NCI-H2029 treated with DMSO at 0.1 percent for 48 hours (cell line): ENCODE data around the gene E4F1.
"Not testable (repeated sequence)": the region's sequence is repeated elsewhere in the genome, so short reads cannot be mapped to it uniquely, and the experiment has no call there.

Source experiments
- DNase-seq: peaks from one replicate; lab custom pipeline; 2025; lab: John Stamatoyannopoulos, UW

E4F1 gene

DNA sequence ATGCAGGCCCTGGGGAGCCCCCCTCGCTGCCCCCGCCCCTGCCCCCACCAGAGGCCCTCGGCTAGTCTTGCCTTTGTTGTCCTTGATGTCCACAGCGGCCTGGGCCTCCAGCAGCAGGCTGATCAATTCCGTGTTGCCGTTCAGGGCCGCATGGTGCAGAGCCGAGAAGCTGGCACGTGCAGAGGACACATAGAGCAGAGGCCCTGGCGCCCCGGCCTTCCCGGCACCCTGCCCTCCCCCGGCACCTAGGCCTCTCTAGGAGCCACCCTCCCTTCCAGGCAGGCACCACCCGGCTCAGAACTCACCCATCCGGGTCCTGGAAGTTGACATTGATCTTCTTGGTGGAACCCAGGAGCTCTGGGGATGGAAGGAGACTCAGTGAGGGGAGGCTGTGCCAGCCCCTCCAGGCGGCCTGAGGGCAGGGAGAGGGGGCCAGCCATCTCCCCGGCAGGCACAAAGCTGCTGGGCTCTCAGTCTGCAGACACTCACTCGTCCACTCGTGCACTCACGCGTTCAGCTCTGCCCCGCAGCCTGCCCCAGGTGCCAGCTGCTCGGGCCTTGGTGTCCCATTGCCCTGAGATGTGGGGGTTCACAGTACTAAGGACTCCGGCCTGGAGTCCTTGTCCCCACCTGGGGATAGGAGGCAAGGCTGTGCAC lies 33.3 kb upstream of the E4F1 start:
- DNase-seq = no peak

DNA sequence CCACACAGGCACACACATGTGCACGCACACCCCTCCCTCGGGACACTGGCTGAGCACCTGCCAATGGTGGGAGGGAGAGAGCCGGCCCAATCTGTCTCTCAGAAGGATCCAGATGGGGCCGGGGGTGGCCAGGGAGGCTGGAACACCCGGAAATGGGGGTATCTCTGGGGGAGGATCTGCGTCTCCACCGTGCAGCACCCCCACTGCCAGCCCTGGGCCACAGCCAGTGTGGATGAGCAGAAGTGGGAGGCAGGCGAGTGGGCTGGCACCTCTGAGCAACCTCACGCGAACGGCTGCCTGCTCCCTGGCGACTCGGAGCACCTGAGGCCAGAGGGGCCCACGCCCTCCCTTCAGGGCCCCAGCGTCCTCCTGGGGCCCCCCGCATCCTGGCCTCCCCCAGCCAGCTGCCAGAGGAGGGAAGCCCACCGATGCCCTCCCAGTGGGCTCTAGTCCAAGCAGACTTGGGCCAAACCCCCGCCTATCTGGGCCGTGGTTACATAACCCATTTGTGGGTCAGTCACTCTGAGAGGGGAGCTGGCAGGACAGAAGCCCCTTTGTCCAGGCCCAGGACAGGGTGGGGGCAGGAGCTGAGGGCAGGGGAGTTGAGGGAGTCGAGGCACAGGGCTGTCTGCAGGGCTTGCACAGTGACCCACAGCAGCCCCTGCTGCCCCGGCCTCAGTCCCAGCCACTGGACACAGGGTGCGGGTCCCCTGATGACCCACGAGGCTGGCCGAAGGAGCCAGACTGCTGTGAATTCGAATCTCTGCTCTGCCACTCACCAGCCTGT lies 32.5 kb upstream of the E4F1 start:
- DNase-seq = no peak

DNA sequence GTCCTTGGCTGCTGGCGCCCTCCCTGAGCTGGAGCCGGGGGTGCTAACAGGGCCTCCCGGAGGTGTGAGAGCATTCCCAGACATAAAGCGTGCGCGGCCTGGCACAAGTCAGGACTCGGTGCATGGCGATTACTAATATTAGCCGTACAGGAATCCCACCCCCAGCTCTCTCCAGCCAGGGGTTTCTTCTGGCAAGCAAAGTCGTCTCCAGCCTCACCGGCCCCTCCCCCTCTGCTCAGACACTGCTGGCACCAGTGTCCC lies 32.0 kb upstream of the E4F1 start:
- no peak for DNase-seq

DNA sequence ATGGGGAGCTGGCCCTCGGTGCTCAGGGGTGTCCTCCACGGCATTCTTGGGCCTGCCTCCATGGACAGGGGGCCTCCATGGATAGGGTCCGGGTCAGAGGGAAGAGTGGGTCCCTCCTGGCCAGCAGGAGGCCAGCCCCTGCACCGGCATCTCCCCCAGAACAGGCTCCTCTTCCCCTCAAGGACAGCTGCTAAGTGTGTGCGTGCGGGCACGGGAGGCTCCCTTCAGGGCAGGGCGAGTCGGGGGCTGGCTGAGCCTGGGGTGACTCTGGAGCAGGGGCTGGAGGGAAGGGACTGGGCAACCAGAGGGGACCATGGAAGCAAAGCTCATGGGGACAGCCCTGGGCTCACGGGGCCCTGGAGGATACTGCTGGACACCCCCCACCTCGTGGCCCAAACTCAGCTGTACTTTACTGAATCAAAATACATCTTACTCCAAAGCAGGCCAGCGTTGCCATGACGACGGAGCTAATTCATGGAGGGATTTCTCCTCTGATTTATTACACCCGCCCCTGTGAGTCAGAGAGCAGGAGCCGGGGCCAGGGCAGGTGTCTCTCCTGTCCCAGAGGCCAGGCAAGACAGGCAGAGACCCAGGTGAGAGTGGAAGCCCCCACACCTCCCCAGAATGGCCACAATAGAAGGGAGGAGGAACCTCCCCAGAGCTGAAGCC lies 29.1 kb upstream of the E4F1 start:
- no peak for DNase-seq

DNA sequence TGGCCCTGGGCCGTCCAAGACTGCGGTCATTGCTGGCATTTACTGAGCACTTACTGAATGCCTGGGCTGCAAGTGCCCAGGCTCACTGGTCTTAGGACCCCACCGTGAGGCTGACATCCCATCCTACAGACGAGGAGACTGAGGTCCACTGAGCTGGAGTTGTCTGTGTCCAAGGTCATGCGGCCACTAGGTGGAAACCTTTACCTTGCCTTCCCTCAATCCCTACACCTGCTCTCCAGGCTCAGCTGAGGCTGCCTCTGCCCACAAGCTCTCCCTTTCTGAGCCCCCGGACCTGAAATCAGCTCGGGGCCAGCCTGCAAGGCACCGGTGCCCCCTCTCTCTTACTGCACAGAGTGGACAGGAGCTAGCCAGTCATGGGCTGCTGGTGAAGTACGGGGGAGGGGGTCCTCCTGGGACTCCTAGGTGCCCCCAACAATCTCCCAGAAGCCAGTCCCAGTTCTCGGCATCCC lies 28.5 kb upstream of the E4F1 start:
- DNase-seq = no peak

DNA sequence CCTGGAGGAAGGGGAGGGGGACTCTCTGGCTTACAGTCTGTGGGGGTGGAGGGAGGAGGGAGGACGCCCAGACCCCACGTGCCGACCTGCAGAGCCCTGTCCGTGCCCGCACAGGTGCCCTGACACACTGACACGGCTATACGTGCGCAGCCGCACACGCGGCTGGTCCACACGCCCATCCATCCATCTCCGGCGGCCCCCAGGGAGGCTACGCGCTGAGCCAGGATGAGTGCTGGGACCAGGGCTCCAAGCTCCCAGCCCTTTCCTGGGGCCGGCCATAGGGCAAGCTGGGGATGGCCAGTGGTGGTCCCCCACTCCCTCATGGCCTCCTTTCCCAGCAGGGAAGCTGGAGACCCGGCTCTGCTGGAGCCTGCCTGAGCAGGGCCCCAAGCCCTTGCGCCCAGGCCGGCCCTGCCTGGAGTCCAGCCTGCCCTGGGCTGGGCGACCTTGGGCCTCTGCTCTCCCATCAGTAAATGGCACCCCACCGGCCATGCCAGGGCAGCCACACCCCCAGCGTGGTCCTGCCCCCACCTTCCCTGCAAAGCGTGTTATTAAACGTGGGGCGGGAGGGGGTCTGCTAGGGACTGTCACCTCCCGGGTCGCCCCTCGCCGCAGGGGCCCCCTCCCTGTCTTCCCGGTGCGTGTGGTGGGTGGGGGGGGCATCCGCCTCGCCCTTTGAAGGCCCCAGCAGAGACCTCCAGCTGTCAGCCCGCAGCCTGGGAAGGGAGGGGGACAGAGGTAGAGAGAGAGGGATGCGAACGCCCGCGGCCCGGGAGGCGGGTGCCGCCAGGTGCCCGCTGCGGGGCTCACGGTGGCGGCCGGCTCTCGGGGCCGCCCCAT lies 27.8 kb upstream of the E4F1 start:
- DNase-seq = no peak

DNA sequence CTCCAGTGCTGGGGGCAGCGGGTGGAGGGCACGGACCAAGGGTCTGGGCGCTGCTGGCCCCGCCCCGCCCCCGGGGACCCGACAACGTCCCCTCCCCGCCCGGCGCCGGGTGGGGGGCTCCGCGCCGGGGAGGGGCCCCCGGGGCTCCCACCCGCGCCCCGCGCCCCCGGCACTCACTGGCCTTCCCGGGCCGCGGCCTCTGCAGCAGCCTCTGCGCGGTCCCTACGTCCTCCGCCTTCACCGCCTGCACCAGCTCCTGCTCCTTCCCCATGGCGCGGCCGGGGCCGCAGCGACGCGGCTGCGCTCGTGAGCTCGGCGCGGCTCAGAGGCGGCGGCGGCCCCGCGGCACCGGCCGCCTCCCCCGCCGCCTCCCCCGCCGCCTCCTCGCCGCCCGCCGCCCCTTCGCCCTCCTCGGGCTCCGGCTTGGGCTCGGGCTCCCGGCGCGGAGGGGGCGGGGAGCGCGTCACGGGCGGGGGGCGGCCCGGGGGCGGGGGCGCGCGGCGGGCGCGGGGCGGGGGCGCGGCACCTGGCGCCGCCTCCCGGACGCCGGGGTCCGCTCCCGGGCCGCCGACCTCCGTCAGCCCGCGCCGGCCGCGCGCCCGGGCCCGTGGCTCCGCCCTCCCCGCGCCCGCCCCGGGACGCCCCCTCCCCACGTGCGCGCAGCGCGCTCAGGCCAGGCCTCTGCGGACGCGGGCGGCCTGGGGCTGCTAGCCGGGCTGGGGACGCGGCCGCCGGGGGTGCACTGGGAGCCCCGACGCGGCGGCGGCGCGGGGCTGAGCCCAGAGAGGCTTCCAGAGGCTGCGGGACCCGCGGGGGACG lies 27.0 kb upstream of the E4F1 start, which contains the start of gene CASKIN1:
Gene CASKIN1, minus strand, starts transcription at position 444 of the 819 bp plus-strand sequence. Its CDS starts 173 bp downstream, at position 271.
- no peak for DNase-seq

DNA sequence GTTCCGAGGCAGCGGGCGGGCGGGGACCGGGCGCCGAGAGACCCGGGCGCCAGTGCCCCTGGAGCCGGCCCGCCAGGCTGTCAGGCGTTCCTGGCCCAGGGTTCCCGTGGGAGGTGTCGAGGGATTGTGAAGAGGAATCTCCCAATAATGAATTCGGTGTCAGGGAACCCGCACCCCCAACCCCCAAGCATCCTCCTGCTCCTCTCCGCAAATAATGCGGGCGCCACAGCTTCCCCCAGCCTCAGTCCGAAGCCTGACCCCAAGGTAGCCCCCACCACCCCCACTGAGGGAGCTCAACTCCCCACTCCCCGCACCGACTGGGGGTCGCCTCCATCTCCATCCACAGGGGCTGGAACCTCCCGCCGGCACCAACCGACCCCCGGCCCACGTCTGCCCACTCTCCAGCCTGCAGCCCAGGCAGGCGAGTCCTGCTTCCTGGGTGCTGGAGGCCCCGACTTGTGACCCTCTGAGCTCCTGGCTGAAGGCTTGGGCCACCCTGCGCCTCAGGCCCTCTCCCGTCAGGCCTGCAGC lies 26.3 kb upstream of the E4F1 start:
- DNase-seq = no peak

DNA sequence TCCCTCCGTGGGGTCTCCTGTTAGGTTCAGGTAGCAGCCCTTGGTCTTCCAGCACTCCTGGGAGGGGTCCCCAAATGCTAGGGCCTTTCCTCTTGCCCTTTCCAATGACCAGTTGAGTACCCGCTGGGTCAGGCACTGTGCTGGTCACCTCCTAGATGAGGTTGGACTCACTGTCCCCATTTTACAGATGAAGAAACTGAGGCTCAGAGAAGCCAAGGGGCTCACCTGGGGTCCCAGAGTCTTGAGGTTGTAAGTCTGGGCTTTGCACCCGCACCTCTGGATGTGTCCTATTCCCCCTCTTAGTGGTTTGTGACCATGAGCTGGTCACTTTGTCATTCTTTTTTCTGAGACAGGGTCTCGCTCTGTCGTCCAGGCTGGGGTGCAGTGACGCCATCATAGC lies 25.6 kb upstream of the E4F1 start:
- DNase-seq = no peak

DNA sequence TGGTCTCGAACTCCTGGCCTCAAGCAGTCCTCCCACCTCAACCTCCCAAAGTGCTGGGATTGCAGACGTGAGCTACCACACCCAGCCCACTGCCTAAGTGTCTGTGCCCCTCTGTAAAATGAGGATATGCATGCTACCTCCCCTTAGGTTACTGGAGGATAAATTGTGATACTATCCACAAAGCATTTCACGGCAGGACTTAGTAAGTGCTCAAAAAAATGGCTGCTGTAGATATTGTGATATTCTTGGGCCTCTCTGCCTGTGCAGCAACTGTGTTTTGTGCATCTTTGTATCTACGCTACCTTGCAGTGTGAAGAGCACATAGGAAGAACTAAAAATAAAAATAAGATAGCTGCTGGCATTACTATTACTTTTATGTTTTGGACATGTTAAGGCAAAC lies 25.1 kb upstream of the E4F1 start:
- no peak for DNase-seq

DNA sequence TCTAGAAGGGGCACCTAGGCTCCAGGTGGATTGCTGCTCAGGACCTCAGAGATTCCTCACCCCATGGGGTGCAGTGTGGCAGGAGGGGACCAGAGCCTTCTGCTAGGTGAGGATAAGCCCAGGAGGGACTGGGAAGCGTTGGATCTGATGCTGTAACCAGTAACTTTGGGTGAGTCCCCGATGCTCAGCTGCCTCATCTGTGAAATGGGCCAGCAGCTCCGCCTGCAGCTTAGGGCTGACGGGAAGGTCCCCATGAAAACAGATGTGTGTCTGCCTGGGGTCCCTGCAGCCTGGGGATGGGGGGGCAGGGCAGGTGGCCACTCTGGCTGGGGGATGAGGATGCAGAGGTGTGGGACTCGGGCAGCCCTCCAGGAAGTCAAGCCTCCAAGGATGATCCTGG lies 24.3 kb upstream of the E4F1 start:
- DNase-seq = no peak

DNA sequence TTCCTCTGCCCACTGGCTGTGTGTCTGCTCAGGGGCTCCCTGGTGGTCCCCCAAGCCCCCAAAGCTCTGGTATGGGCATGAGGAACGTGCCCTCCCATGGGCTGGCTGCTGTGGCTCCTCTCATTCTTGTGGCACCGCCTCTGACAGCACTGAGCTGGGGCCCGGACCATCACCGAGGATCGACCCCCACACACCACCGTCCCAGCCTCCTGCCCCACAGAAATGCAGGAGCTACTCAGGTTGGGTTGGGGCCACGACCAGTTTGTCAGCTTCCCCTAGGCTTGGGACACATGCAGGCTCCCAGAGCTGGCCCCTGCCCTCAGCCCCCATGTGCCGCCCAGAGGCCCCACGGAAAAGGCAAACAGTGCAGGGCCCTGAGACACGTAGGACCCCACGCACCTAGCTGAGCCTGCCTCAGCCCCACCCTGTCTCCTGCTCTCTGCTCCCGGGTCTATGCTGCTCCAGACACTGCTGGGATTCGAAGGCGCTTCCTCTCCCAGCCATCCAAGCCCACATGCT lies 23.7 kb upstream of the E4F1 start:
- no peak for DNase-seq

DNA sequence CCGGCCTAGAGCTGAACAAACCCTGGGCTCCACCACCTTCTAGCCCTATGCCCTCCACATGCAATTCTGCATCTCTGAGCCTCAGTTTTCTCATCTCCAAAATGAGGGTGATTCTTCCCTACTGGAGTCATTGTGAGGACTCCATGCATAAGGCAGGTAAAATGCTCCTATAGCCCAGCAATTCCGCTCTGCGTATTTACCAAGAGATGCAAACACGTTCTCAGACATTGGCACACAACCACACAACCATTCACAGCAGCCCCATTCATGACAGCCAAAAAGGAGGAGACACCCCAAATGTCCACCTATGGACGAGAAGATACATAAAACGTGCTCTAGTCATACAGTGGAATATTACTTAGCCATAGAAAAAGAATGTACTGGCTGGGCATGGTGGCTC lies 23.1 kb upstream of the E4F1 start:
- DNase-seq = no peak

DNA sequence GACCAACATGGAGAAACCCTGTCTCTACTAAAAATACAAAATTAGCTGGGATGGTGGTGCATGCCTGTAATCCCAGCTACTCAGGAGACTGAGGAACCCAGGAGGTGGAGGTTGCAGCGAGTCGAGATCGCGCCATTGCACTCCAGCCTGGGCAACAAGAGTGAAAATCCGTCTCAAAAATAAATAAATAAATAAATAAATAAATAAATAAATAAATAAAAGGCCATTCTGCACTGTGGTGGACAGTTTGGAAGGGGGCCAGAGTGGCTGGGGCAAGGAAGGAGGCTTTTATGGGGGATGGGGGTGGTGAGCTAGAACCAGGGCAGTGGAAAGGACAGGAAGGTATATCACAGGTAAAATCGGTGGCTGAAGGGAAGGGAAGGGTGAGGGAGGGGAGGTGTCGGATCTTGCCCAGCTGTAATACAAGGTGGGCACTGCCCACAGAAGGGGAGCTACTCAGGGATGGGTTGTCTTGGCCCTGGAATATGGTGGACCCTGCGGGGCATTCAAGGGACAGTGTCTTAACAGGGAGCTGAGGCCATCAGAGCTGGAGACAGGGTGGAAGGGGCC lies 20.2 kb upstream of the E4F1 start:
- not testable (repeated sequence) for DNase-seq

DNA sequence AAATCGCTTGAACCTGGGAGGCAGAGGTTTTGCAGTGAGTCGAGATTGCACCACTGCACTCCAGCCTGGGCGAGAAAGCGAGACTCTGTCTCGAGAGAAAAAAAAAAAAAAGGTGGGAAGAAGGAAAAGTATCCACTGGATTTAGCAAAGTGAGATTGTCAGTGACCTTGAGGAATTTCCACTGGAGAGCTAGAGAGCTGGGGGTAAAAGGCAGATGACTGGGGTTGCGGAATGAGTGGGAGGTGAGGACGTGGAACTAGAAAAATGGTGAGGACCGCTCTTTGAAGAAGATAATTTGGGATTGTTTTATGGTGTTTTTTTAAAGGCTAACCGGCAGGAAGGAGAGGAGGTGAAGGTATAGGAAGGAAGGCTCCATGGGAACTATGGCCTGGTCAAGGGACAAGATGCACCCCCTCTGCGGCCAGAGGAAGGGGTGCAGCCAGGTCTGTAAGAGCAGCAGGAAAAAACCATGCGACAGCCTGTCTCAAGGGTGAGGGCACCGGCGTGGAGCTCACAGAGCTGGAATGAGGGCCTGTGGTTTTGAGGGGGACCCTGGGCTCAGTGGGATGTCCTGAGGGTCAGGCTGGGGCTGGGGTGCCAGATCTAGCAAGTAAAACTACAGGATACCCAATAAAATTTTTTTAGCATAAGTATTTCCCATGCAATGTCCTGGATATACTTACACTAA lies 18.8 kb upstream of the E4F1 start:
- DNase-seq = no peak

DNA sequence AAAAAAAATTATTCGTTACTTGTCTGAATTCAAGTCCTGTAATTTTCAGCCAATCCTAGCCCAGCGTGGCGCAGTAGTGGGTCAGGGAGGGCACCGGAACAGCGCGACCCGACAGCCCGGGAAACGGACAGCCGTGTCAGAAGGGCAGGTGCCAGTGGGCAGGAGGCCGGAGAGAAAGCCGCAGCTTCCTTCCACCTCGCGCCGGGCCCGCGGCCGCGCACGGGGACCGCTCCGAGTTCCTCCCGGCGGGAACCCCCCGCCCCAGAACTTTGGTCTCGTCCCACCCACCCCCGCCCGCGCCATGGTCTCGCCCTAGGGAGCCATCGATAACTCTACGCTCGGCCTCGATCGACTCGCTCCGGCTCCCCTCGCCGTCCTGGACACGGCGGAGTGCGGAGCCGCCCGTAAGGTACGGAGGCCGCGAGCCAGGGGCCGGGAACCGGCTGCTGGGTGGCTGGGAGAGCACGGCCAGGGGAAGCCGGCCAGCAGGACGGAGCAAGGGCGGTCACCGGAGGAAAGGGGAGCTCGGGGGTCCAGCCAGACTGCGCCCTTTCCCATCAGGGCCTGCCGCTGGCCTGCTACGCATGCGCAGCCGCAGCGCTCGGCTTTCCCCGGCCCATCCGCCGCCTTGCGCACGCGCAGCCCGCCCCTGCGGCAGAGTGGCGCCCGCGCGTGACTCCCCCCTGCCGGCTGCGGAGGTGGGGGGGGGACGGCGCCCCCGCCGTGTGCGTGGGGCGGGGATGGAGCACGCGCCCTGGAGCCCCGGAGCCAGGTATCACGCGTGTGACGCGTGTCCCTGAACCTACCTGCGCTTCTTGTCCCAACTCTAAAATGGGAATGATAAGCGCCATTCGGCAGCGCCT lies 18.1 kb upstream of the E4F1 start, which contains the start of gene MLST8:
Gene MLST8, plus strand, starts transcription at position 351 of the 863 bp plus-strand sequence. CDS start 632 bp downstream, outside the sequence.
- no peak for DNase-seq

DNA sequence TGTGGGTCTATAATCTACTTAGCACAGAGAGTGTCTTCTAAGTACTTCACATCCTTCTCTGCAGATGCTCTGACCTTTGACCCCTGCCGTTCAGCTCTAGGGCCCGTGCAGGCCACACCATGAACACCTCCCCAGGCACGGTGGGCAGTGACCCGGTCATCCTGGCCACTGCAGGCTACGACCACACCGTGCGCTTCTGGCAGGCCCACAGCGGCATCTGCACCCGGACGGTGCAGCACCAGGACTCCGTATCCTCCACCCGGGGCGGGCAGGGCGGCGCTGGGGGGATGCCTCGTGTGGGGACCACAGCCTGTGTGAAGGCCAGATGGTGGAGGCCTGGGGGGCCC lies 17.5 kb upstream of the E4F1 start:
- no peak for DNase-seq

DNA sequence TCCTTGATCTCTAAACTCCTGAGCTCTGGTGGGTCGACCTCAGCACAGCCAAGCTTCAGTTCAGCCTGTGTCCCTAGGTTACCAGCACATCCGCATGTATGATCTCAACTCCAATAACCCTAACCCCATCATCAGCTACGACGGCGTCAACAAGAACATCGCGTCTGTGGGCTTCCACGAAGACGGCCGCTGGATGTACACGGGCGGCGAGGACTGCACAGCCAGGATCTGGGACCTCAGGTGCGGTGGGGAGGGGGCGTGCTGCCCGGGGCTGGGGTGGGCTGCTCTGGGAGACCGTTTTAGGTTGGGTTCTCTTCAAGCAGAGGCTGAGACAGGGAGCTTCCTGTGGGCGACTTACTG lies 17.0 kb upstream of the E4F1 start:
- no peak for DNase-seq

DNA sequence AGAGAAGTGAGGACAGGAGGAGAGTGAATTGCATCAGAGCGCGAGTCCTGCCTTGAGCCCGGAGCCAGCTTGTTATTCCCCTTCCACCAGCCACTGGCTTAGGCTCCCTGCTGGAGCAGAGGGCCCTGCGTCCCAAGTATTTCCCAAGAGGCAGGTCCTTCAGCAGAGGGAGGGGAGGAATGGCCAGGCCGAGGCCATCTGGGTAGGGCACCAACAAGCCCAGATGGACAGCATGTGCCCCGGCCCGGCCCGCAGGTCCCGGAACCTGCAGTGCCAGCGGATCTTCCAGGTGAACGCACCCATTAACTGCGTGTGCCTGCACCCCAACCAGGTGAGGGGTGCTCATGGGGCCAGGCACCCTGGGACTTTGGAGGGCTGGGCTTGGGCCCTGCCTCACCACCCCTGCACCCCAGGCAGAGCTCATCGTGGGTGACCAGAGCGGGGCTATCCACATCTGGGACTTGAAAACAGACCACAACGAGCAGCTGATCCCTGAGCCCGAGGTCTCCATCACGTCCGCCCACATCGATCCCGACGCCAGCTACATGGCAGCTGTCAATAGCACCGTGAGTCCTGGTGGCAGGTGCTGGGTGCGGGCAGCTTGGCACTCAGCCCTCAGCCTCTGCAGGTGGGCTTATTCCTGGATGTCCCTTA lies 16.5 kb upstream of the E4F1 start:
- no peak for DNase-seq
